Vagina (tissue), 2 donors: ENCODE data around the gene SEC31A. TPM values are rescaled to one million over a fixed set of nuclear protein-coding genes. Genes with fewer than 3 reads are reported as not detected.

Source experiments
- DNase-seq, 2 donors: peaks; one replicate each; pipeline ENCODE4 v3.0.0-alpha.2; 2017; ENCODE audit errors: extremely low spot score in 2 of 2
- H3K27ac ChIP-seq: fragments of 200-600 bp; sonication (generic); one replicate; pipeline ENCODE4 v1.5.1; 2019
- H3K27me3 ChIP-seq: fragments of 200-600 bp; sonication (generic); one replicate; pipeline ENCODE4 v1.5.1; 2019
- H3K36me3 ChIP-seq, 2 donors: fragments of 200-600 bp; sonication (generic); one replicate each; pipeline ENCODE4 v1.5.1; 2017 to 2019
- H3K4me1 ChIP-seq: fragments of 200-600 bp; sonication (generic); one replicate; pipeline ENCODE4 v1.5.1; 2019
- H3K4me3 ChIP-seq, 2 donors: fragments of 200-600 bp; sonication (generic); 1 replicate in 1 of 2; 2 replicates in 1 of 2; pipeline ENCODE4 v1.5.1; 2016 to 2019
- H3K9me3 ChIP-seq: fragments of 200-600 bp; sonication (generic); one replicate; pipeline ENCODE4 v1.5.1; 2019
- POLR2A ChIP-seq, 2 donors: fragments of 450-650 bp; IDR thresholded peaks; one replicate each; pipeline ENCODE4 v1.6.1; 2017; ENCODE audit warnings: antibody characterized with exemption in 2 of 2, mild to moderate bottlenecking in 2 of 2, moderate library complexity in 2 of 2
- POLR2AphosphoS5 ChIP-seq, 2 donors: sonication (generic); formaldehyde crosslinking; IDR thresholded peaks; one replicate each; pipeline ENCODE4 v1.9.0; 2017; ENCODE audit warnings: antibody characterized with exemption in 2 of 2, mild to moderate bottlenecking in 2 of 2, low read depth in 1 of 2; ENCODE audit not compliant: insufficient read depth in 1 of 2
- intact Hi-C: fragments of 100-400 bp; cut with DNase I; formaldehyde crosslinking; loops from one replicate; pipeline ENCODE4 v1.15.1; 2023
- total RNA-seq: library from RNA; depleted of rRNA; stranded (reverse); fragments of >200 nt; gene quantifications from one replicate; pipeline ENCODE4 v1.2.3, GENCODE V29; 2016
- TF ChIP-seq, protein P1 (sequence below), 3 experiments: fragments of 450-650 bp in 2 of 3; fragments of 200-600 bp in 1 of 3; sonication (generic) in 1 of 3; IDR thresholded peaks; one replicate each; pipeline ENCODE4 v1.5.1; 2017 to 2019; ENCODE audit warnings: antibody characterized with exemption in 3 of 3, mild to moderate bottlenecking in 2 of 3, moderate library complexity in 2 of 3

The SEC31A gene
- total RNA-seq, 1 donor from 2014 or later: 133 TPM

DNA sequence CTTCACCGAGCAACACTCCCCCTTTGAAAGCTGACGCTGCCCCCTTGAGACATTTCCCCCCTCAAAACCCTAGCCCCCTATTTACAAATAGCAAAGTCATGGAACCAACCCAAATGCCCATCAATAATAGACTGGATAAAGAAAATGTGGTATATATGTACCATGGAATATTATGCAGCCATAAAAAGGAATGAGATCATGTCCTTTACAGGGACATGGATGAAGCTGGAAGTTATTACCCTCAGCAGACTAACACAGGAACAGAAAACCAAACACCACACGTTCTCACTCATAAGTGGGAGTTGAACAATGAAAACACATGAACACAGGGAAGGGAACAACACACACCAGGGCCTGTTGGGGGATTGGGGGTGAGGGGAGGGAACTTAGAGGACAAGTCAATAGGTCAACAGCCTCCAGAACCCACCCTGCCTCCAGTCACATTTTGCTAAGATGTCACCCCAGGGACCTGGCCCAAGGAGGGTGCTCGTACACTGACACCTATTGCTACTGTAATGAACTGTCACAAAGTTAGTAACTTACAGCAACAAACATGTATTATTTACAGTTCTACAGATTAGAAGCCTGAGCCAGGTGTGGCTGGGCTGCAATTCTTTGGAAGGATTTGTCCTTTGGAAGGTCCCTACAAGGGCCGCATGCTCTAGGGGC lies 113.0 kb downstream of the SEC31A start:
- intact Hi-C loops: no loop called here
- peak in 1 of 2 donors; percentile 37 for DNase-seq
- TF ChIP-seq POLR2AphosphoS5 (IDR thresholded peaks at IDR 0.05; ENCODE audit: insufficient read depth in 1 of 2, low read depth in 1 of 2) (no peak), POLR2A (IDR thresholded peaks at IDR 0.05) (no peak)
- TF ChIP-seq, protein P1, sequence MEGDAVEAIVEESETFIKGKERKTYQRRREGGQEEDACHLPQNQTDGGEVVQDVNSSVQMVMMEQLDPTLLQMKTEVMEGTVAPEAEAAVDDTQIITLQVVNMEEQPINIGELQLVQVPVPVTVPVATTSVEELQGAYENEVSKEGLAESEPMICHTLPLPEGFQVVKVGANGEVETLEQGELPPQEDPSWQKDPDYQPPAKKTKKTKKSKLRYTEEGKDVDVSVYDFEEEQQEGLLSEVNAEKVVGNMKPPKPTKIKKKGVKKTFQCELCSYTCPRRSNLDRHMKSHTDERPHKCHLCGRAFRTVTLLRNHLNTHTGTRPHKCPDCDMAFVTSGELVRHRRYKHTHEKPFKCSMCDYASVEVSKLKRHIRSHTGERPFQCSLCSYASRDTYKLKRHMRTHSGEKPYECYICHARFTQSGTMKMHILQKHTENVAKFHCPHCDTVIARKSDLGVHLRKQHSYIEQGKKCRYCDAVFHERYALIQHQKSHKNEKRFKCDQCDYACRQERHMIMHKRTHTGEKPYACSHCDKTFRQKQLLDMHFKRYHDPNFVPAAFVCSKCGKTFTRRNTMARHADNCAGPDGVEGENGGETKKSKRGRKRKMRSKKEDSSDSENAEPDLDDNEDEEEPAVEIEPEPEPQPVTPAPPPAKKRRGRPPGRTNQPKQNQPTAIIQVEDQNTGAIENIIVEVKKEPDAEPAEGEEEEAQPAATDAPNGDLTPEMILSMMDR (IDR thresholded peaks at IDR 0.05): no peak
- no peaks in the 10 kb centered on the region for H3K27me3 ChIP-seq
- peaks cover 12% of the 10 kb centered on the region for H3K4me1 ChIP-seq
- no peaks in the 10 kb centered on the region for H3K36me3 ChIP-seq
- no peaks in the 10 kb centered on the region for H3K9me3 ChIP-seq
- no peak overlapping the region for H3K27ac ChIP-seq
- no peak overlapping the region for H3K4me3 ChIP-seq

DNA sequence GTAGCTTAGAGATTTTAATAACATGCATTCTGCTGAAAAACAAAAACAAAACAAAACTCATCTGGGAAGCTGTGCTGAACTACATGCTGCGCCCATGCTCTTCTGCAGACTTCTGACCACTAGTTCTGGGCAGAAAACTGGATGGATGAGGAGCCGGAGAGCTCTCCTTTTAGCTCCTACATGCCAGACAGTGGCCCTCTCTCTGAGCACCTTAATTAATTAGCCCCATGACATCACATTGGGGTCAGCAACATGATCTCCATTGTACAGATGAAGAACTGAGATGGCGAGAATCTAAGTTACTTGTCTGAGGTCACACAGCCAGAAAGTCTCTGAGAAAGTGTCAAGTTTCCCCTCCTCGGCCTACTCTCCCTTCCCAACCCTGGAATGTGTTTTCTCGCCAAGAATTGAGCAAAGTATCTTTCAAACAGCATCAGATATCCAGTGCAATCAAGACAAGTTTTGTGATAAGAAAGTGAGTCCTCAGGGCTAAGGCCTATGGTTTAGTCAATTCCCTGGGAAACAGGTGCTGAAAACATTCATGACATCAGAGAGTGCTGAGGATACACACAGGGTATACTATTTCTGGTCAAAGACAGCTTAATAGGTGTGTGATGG lies 113.9 kb downstream of the SEC31A start:
- H3K36me3 ChIP-seq: no peaks in the 10 kb centered on the region
- no peak for DNase-seq
- intact Hi-C loops: no loop called here
- H3K9me3 ChIP-seq: no peaks in the 10 kb centered on the region
- peaks cover 12% of the 10 kb centered on the region for H3K4me1 ChIP-seq
- H3K27me3 ChIP-seq: no peaks in the 10 kb centered on the region
- no peak overlapping the region for H3K27ac ChIP-seq
- H3K4me3 ChIP-seq: no peak overlapping the region
- TF ChIP-seq POLR2AphosphoS5 (IDR thresholded peaks at IDR 0.05; ENCODE audit: insufficient read depth in 1 of 2, low read depth in 1 of 2): no peak
- TF ChIP-seq, protein P1 (IDR thresholded peaks at IDR 0.05): no peak
- no peak for TF ChIP-seq POLR2A (IDR thresholded peaks at IDR 0.05)

DNA sequence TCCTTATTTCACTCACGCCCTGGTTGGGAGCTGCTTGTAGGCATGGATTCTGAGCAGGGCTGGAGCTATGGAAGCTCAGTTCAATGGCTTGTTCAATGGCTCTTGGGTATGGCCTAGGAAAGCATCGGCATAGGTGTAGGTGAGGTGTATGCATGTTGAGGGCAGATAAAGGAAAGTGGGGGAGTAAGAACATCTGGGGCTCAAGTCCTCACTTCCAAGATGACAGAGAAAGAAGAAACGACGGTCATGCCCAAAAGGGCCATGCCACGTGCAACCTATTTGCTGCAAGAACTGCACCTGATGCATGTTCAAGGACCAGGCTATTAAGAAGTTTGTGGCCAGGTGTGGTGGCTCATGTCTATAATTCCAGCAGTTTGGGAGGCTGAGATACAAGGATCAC lies 115.7 kb downstream of the SEC31A start:
- no peak for TF ChIP-seq POLR2A (IDR thresholded peaks at IDR 0.05)
- TF ChIP-seq POLR2AphosphoS5 (IDR thresholded peaks at IDR 0.05; ENCODE audit: insufficient read depth in 1 of 2, low read depth in 1 of 2): no peak
- TF ChIP-seq, protein P1 (IDR thresholded peaks at IDR 0.05): no peak
- no peaks in the 10 kb centered on the region for H3K4me1 ChIP-seq
- no peak overlapping the region for H3K4me3 ChIP-seq
- no peak overlapping the region for H3K27ac ChIP-seq
- no peaks in the 10 kb centered on the region for H3K36me3 ChIP-seq
- DNase-seq: no peak
- intact Hi-C loops: no loop called here
- no peaks in the 10 kb centered on the region for H3K9me3 ChIP-seq
- H3K27me3 ChIP-seq: no peaks in the 10 kb centered on the region

DNA sequence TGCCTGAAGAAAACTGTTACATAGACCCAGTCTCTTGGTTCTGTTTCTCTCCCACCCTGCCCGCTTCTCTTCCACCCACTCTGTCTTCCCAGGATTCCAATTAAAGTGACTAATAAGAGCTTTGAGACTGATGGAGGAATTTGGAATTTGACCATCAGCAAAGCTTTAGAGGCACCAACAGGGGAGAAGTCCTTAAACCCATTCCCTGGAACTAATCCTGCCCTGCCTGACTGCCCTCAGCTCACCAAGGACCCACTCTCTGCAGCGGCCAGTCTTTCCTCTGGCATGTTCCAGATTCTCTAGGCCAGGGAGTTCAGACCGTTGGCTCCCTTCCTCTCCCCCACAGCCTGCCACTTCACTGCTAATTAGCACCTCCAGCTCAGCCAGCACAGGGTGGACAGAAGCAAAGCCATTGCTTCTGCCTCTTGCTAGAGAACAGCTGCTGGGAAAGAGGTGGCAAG lies 116.2 kb downstream of the SEC31A start:
- DNase-seq: no peak
- Histone ChIP-seq H3K27ac (no peak overlapping the region), H3K27me3 (no peaks in the 10 kb centered on the region), H3K4me3 (no peak overlapping the region), H3K9me3 (no peaks in the 10 kb centered on the region), H3K4me1 (no peaks in the 10 kb centered on the region), H3K36me3 (no peaks in the 10 kb centered on the region)
- no peak for TF ChIP-seq POLR2A (IDR thresholded peaks at IDR 0.05)
- no peak for TF ChIP-seq POLR2AphosphoS5 (IDR thresholded peaks at IDR 0.05; ENCODE audit: insufficient read depth in 1 of 2, low read depth in 1 of 2)
- TF ChIP-seq, protein P1 (IDR thresholded peaks at IDR 0.05): no peak
- intact Hi-C loops: no loop called here

DNA sequence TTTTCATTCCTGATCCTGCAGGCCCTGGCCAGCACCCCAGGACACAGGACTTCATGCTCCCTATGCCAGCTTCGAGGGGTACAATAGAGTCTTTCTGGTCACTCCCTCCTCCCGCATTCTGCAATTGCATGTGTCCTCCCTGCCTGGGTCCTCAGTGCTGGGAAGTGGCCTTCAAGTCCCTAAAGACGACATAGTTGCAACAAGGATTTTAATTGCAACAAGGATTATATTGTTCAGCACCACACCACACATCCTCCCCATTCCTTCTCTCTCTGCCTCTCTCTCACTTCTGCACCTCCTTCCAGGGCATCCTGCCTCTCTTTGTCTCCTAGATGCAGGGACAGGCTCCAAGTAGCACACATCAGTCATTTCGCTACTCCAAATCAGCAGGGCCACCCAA lies 117.9 kb downstream of the SEC31A start:
- DNase-seq: no peak
- Histone ChIP-seq H3K27ac (no peak overlapping the region), H3K36me3 (no peaks in the 10 kb centered on the region), H3K9me3 (no peaks in the 10 kb centered on the region), H3K27me3 (no peaks in the 10 kb centered on the region), H3K4me3 (no peak overlapping the region), H3K4me1 (no peaks in the 10 kb centered on the region)
- intact Hi-C loops: no loop called here
- TF ChIP-seq POLR2A (IDR thresholded peaks at IDR 0.05) (no peak), POLR2AphosphoS5 (IDR thresholded peaks at IDR 0.05; ENCODE audit: insufficient read depth in 1 of 2, low read depth in 1 of 2) (no peak)
- TF ChIP-seq, protein P1 (IDR thresholded peaks at IDR 0.05): no peak
